ENCODE measurements around the gene SEC23A. TPM values are rescaled to one million over a fixed set of nuclear protein-coding genes. Genes with fewer than 3 reads are reported as not detected.
"Not testable (repeated sequence)": the region's sequence is repeated elsewhere in the genome, so short reads cannot be mapped to it uniquely, and the experiment has no call there.

The SEC23A gene
- total RNA-seq, 1 experiment from 2014 or later: 42.0 TPM

DNA sequence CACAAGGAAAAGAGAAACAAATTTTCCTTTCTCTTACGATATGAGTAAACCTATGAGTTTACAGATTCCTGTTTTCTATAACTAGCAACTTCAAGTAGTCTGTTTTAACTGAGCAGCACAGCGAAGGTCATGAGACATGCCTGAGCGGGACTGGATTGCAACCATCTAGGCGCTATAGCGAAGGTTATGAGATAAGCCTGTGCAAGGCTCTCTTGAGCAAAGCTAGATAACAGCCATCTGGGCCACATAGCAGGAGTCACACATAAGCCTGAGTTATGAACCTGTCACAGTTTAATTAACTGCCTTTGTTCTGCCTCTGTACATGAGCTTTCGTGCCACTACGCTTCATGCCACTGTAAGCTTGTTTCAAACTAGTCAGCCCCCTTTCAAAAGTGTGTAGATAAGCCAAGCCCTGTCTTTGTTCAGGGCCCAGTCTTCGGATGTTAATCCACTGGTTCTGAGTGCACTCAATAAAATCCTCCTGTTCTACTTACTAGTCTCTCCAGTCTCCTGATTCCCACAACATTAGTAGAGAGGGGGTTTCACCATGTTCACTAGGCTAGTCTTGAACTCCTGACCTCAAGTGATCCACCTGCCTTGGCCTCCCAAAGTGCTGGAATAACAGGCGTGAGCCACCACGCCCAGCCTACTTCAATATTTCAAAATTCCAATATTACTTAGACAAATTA is 47.1 kb downstream of the SEC23A start:
- ChIA-PET POLR2A (ENCODE audit: unreplicated experiment) (no interaction called here), CTCF (no interaction called here)
- Histone ChIP-seq H3K27ac (no peak overlapping the region), H4K20me1 (ENCODE audit: insufficient read depth) (no peaks in the 10 kb centered on the region), H3F3A (ENCODE audit: insufficient read depth, low read depth) (0 out of 2 replicates have a peak, but pooled peaks cover 5% of the 10 kb centered on the region), H3K27me3 (ENCODE audit: insufficient read depth, low read depth) (no peaks in the 10 kb centered on the region), H3K36me3 (ENCODE audit: low read depth) (peaks cover 21% of the 10 kb centered on the region), H3K4me3 (no peak overlapping the region), H3K4me2 (no peak overlapping the region), H2AFZ (no peak overlapping the region), H3K4me1 (replicated peaks; ENCODE audit: insufficient read depth) (no peaks in the 10 kb centered on the region), H3K79me2 (ENCODE audit: low read depth) (no peaks in the 10 kb centered on the region), H3K9me3 (ENCODE audit: insufficient read depth, low read depth) (peaks cover 10% of the 10 kb centered on the region; the same call in 1 of the 2 replicates), H3K9me2 (ENCODE audit: insufficient read depth) (no peaks in the 10 kb centered on the region)
- no TSS peak for BruUV-seq (replicated peaks)
- no peak for DNase-seq
- no peak for TF ChIP-seq EZH2 (IDR thresholded peaks at IDR 0.05; ENCODE audit: low read depth)
- TF ChIP-seq, protein P1, sequence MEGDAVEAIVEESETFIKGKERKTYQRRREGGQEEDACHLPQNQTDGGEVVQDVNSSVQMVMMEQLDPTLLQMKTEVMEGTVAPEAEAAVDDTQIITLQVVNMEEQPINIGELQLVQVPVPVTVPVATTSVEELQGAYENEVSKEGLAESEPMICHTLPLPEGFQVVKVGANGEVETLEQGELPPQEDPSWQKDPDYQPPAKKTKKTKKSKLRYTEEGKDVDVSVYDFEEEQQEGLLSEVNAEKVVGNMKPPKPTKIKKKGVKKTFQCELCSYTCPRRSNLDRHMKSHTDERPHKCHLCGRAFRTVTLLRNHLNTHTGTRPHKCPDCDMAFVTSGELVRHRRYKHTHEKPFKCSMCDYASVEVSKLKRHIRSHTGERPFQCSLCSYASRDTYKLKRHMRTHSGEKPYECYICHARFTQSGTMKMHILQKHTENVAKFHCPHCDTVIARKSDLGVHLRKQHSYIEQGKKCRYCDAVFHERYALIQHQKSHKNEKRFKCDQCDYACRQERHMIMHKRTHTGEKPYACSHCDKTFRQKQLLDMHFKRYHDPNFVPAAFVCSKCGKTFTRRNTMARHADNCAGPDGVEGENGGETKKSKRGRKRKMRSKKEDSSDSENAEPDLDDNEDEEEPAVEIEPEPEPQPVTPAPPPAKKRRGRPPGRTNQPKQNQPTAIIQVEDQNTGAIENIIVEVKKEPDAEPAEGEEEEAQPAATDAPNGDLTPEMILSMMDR (conservative IDR thresholded peaks at IDR 0.05): no peak
- intact Hi-C loops (cut with micrococcal nuclease; ENCODE audit: unreplicated experiment): no loop called here

DNA sequence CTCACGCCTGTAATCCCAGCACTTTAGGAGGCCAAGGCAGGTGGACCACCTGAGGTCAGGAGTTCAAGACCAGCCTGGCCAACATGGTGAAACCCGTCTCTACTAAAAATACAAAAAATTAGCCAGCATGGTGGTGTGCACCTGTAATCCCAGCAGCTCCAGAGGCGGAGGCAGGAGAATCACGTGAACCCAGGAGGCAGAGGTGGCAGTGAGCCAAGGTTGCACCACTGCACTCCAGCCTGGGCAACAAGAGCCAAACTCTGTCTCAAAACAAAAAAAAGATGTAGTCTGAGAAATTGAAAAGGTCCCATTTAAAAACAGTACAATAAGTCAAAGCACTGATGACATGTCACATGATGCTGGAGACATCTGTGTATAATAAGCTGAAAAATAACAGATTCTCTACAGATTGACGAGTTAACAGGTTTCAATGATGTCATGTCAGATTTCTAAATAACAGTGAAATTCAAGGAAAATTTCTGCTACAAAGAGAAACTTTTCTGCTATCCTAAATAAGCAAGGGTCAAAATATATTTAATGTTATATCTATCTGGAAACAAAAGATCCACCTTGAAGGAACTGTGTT is 50.1 kb downstream of the SEC23A start:
- CTCF ChIA-PET; H3K4me2 ChIP-seq; H3K27me3 ChIP-seq (ENCODE audit: insufficient read depth, low read depth); DNase-seq; POLR2A ChIA-PET (ENCODE audit: unreplicated experiment); H2AFZ ChIP-seq; intact Hi-C loops (cut with micrococcal nuclease; ENCODE audit: unreplicated experiment); H3K4me1 ChIP-seq (replicated peaks; ENCODE audit: insufficient read depth); H3K27ac ChIP-seq; H4K20me1 ChIP-seq (ENCODE audit: insufficient read depth); BruUV-seq (replicated peaks); H3K79me2 ChIP-seq (ENCODE audit: low read depth); H3F3A ChIP-seq (ENCODE audit: insufficient read depth, low read depth); H3K9me2 ChIP-seq (ENCODE audit: insufficient read depth); H3K4me3 ChIP-seq: not testable (repeated sequence)
- Histone ChIP-seq H3K36me3 (ENCODE audit: low read depth) (peaks cover 16% of the 10 kb centered on the region), H3K9me3 (ENCODE audit: insufficient read depth, low read depth) (peaks cover 10% of the 10 kb centered on the region; the same call in 1 of the 2 replicates)

DNA sequence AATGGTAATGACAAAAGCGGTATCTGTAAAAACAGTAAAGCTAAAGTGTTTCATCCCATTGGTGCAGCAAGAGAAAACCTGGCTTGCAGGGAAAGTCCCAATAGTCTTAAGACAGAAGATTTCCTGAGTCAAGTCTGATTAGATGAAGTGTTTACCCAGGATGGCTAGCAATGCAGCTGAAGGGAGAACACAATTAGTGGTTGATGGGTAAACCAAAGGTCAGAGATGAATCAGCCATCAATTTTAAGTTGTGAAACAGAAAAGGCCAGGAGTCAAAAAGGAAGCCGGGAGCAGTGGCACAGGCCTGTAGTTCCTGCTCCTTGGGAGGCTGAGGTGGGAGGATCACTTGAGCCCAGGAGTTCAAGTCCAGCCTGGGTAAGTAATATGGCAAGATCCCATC is 52.6 kb downstream of the SEC23A start:
- 0 out of 2 replicates have a peak, but pooled peaks cover 8% of the 10 kb centered on the region for H3K36me3 ChIP-seq (ENCODE audit: low read depth)
- peak in 1 of 2 experiments; percentile 64 for DNase-seq
- H3K4me3 ChIP-seq: no peak overlapping the region
- H3K27ac ChIP-seq: no peak overlapping the region
- H3K4me1 ChIP-seq (replicated peaks; ENCODE audit: insufficient read depth): no peaks in the 10 kb centered on the region
- intact Hi-C loops (cut with micrococcal nuclease; ENCODE audit: unreplicated experiment): no loop called here
- ChIA-PET POLR2A (ENCODE audit: unreplicated experiment) (no interaction called here), CTCF (no interaction called here)
- no peak overlapping the region for H3K4me2 ChIP-seq
- TF ChIP-seq, protein P1 (conservative IDR thresholded peaks at IDR 0.05): no peak
- TF ChIP-seq EZH2 (IDR thresholded peaks at IDR 0.05; ENCODE audit: low read depth): no peak
- no TSS peak for BruUV-seq (replicated peaks)
- no peak overlapping the region for H2AFZ ChIP-seq
- no peaks in the 10 kb centered on the region for H3K9me2 ChIP-seq (ENCODE audit: insufficient read depth)
- no peaks in the 10 kb centered on the region for H3K9me3 ChIP-seq (ENCODE audit: insufficient read depth, low read depth)
- H3K27me3 ChIP-seq (ENCODE audit: insufficient read depth, low read depth): no peaks in the 10 kb centered on the region
- H4K20me1 ChIP-seq (ENCODE audit: insufficient read depth): no peaks in the 10 kb centered on the region
- no peaks in the 10 kb centered on the region for H3K79me2 ChIP-seq (ENCODE audit: low read depth)
- 0 out of 2 replicates have a peak, but pooled peaks cover 5% of the 10 kb centered on the region for H3F3A ChIP-seq (ENCODE audit: insufficient read depth, low read depth)

DNA sequence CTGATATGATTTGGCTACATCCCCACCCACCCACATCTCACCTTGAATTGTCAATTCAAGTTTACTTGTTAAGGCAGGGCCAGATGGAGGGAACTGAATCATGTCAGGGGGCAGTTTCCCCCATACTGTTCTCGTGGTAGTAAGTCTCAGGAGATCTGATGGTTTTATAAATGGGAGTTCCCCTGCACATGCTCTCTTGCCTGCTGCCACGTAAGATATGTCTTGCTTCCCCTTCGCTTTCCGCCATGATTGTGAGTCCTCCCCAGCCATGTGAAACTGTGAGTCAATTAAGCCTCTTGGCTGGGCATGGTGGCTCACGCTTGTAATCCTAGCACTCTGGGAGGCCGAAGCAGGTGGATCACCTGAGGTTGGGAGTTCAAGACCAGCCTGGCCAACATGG is 57.1 kb downstream of the SEC23A start:
- CTCF ChIA-PET; BruUV-seq (replicated peaks); POLR2A ChIA-PET (ENCODE audit: unreplicated experiment): not testable (repeated sequence)

More for the DNA sequence above, 57.1 kb downstream of the SEC23A start:
- DNase-seq; H3K4me3 ChIP-seq; H3K27me3 ChIP-seq (ENCODE audit: insufficient read depth, low read depth); H3K79me2 ChIP-seq (ENCODE audit: low read depth); H4K20me1 ChIP-seq (ENCODE audit: insufficient read depth); H3K4me1 ChIP-seq (replicated peaks; ENCODE audit: insufficient read depth); H2AFZ ChIP-seq; H3K36me3 ChIP-seq (ENCODE audit: low read depth); H3K9me2 ChIP-seq (ENCODE audit: insufficient read depth); H3K4me2 ChIP-seq; H3K9me3 ChIP-seq (ENCODE audit: insufficient read depth, low read depth); H3K27ac ChIP-seq; H3F3A ChIP-seq (ENCODE audit: insufficient read depth, low read depth); intact Hi-C loops (cut with micrococcal nuclease; ENCODE audit: unreplicated experiment): not testable (repeated sequence)

Measured in PC-9 (cell line).